GM12874 (cell line): ENCODE measurements around the gene LHX2.

ENCODE experiments used
- CTCF ChIP-seq: IDR thresholded peaks from 2 replicates; pipeline ENCODE4 v1.5.1; 2011; ENCODE audit warnings: low read depth, mild to moderate bottlenecking, control low read depth, low read length, moderate library complexity; ENCODE audit not compliant: insufficient read depth

The LHX2 gene

GRCh38 chr9:124082622-124083021 lies 71.1 kb downstream of the LHX2 start:
- TF ChIP-seq CTCF, result no peak
